ENCODE results near the gene TSPAN3. TPM values are rescaled to one million over a fixed set of nuclear protein-coding genes. Genes with fewer than 3 reads are reported as not detected.

TSPAN3 gene
- total and polyA plus RNA-seq, 2 donors (not counting 3 experiments of a cell fraction or from before 2014, with no cell fraction given) = 215 to 606 TPM

- H3K36me3 ChIP-seq (ENCODE audit: control insufficient read depth in 2 of 2, extremely low read depth in 1 of 2, insufficient read depth in 2 of 2, low read length in 2 of 2) = peaks cover 0 to 3% of the 10 kb centered on the region in 2 experiments
- no peak overlapping the region for H3K4me3 ChIP-seq (replicated peaks in 1 of 3; ENCODE audit: insufficient read depth in 1 of 3, low read depth in 1 of 3, low read length in 3 of 3)
- no peak overlapping the region for H3K9ac ChIP-seq (replicated peaks; ENCODE audit: extremely low read depth, insufficient read depth, low read length)
- CTCF ChIA-PET = interaction anchor here (0.5 to 1.7 kb wide), 2 partner anchors 10 to 36 kb away, joined by 3 to 6 read pairs; no protein-coding TSS in a partner anchor
- dilution Hi-C loops (cut with MboI; ENCODE audit: extremely low pct_ligation_motif_present, low sequenced_read_pairs) = no loop called here
- H3K27ac ChIP-seq (ENCODE audit: insufficient read depth, low read depth, low read length) = no peak overlapping the region
- H3K4me1 ChIP-seq (ENCODE audit: control insufficient read depth, extremely low read depth, insufficient read depth, low read length) = peaks cover 20% of the 10 kb centered on the region
- no peak overlapping the region for H2AFZ ChIP-seq (ENCODE audit: low read depth, low read length)
- no peak overlapping the region for H3K4me2 ChIP-seq (ENCODE audit: insufficient read depth, low read length)
- no peaks in the 10 kb centered on the region for H3K9me1 ChIP-seq (replicated peaks; ENCODE audit: control insufficient read depth, extremely low read depth, insufficient read depth, low read length)
- intact Hi-C loops (cut with micrococcal nuclease) = no loop called here
- FAIRE-seq = no peak
- POLR2A ChIA-PET = no interaction called here
- BruUV-seq (replicated peaks) = no TSS peak
- H3K9me3 ChIP-seq (replicated peaks; ENCODE audit: control insufficient read depth, insufficient read depth, low read length) = no peaks in the 10 kb centered on the region
- peaks cover 3% of the 10 kb centered on the region for H4K20me1 ChIP-seq (replicated peaks; ENCODE audit: control insufficient read depth, extremely low read depth, insufficient read depth, low read length)
- no peak for DNase-seq (ENCODE audit: low read depth, low spot score)
- H3K79me2 ChIP-seq (ENCODE audit: control insufficient read depth, insufficient read depth, low read length) = peaks cover 58% of the 10 kb centered on the region
- TF ChIP-seq EZH2 (IDR thresholded peaks at IDR 0.05; ENCODE audit: borderline replicate concordance, low read depth, low read length, severe bottlenecking) = no peak
- TF ChIP-seq POLR2A (IDR thresholded peaks at IDR 0.05; ENCODE audit: low read depth, low read length) = no peak
- TF ChIP-seq POLR2AphosphoS5 (IDR thresholded peaks at IDR 0.05; ENCODE audit: insufficient read depth, low read depth, low read length) = no peak
- no peak for TF ChIP-seq CTCF (IDR thresholded peaks at IDR 0.05; ENCODE audit: extremely low read depth in 1 of 2, insufficient read depth in 1 of 2, low read depth in 1 of 2, low read length in 2 of 2)
- TF ChIP-seq MYC (IDR thresholded peaks at IDR 0.05; ENCODE audit: low read depth, low read length) = no peak
- TF ChIP-seq FOS (IDR thresholded peaks at IDR 0.05; ENCODE audit: borderline replicate concordance, insufficient read depth, low read length) = no peak
- TF ChIP-seq MAX (IDR thresholded peaks at IDR 0.05; ENCODE audit: insufficient read depth, insufficient read length) = no peak
- no peak for TF ChIP-seq GATA2 (IDR thresholded peaks at IDR 0.05; ENCODE audit: insufficient read depth, insufficient read length, low read depth, low read length)
- no peak for TF ChIP-seq JUN (IDR thresholded peaks at IDR 0.05; ENCODE audit: borderline replicate concordance, insufficient read depth, insufficient read length, low read depth)
- no peaks in the 10 kb centered on the region for H3K27me3 ChIP-seq (ENCODE audit: control insufficient read depth in 2 of 2, insufficient read depth in 2 of 2, low read length in 2 of 2)
Observed at GRCh38 chr15:77057685-77058084, 13.2 kb downstream of the TSPAN3 start.

Data from endothelial cell of umbilical vein (primary cell).